ELR (cell line): Measurements from ENCODE around the gene TMEM266.

Experiments used
- DNase-seq: peaks from one replicate; pipeline ENCODE4 v3.0.0-alpha.2; 2015; ENCODE audit warnings: low read depth

The TMEM266 gene

DNA sequence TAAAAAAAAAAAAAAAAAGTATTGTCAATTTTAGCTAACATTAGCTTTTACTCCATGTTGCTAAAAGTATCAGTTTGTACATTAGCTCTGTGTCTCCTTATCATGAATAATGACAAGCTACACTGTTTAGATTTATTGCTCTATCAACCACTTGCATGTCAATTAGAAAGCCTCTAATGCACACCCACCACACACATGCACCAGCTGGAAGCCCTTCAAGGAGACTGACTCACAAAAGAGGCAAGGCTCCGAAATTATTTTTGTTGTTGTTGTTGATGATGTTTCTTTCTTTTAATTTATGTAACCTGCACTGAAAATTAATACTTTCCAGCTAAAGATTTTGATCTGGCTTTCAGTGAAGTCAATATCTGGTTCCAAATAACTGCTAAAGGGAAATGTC, 180.0 kb downstream of the TMEM266 start:
- no peak for DNase-seq

DNA sequence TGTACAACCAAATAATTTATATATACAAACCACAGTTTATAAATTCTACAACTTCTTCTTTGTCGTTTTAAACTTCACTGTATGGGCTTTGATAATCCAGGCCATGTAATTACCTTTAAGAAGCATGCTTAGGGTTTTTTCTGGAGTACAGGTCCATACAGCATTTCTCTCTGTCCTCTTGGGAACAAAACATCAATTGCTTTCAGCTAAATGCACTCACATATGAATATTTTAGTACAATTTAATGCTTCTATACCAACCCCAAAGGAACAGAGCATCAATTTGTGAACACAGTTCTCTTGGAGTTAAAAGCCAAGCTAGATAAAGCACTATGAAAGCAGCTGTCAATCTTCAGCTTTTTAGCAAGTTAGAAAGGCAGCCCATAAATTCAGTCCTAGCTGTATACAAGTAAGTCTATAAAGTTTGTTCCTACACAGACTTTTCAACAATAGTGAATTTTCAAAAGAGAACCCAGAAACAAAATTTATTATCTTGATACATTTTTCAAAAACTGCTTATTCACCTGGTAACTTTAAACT, 185.4 kb downstream of the TMEM266 start:
- DNase-seq: no peak

DNA sequence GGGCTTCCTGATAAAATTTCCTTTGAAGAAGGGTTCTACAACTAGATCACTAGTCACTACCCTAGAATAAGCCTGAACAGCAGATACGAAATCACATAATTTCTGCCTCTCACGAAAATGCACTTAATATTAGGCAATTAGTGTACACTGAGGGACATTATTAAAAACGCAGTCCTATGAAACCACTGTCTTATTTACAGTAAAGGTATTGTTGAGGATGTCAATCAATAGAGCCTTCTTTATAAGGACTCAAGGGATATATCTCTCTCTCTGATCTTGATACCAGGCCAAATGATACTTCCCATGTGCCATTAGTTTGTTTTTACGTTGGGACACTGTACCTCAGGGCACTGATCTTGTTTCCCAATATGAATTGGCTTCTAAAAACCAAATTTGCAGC, 191.9 kb downstream of the TMEM266 start:
- no peak for DNase-seq

DNA sequence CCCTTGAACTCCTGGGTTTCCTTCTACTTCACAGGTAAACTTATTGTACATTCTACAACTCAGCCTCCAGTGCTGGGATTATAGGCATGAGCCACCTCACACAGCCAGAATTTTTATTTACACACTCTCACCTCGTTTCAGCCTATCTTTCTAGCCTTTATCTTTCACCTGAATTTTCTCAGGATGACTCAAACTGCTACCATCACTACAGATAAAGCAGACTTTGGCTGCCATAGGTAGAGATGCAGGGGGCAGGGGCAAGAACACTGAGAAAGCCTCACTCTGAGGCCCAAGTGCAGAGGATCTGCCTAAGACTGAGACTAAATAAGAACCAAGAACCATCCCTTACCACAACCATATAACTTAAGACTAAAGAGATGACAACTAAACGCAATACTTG, 192.5 kb downstream of the TMEM266 start:
- DNase-seq: no peak

DNA sequence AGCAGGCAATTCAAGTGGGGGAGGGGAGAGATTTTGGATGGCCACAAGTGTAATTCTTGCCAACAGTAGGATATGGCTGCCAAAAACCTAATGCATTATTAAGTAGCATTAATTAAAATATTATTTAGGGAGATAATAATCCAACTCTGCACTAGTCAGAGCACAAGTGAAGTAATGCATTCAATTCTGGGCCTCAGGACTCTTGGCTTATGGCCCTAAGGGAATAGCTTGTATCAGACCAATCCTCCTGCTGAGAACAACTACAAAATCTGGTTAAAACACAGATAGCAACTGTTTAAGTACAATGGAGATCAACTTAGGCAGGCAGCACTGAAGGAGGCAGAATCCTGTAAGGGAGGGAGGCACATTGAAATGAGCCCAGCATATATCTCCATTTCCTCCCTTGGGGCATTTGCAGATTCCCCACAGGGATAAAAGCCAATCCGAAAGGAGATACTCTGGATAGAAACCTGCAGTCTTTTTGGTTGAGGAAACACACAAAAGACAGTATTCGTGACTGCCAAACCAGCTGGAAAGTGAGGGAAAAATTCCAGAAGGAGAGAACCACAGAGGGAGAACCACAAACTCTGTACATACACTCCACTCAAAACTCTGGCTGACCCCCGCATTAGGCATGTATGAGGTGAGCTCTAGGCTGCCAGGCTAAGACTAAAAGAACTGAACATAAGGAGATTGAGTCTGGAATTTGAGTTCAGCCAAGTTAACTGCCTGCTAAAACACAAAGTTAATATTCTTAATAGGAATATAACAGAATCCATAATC, 194.1 kb downstream of the TMEM266 start:
- no peak for DNase-seq
